Stimulated activated naive CD8-positive, alpha-beta T cell treated with anti-CD3 and anti-CD28 coated beads, Interleukin-15, Interleukin-2, amounts not matched to agents 100 ng/mL and 50 ng/mL, for 24 hours (primary cell): Measurements from ENCODE around the gene CCDC34.

Experiments
- H3K27ac Mint-ChIP-seq: one replicate; pipeline ENCODE4 v1.8.0; 2021; ENCODE audit warnings: mild to moderate bottlenecking, mixed read lengths
- H3K27me3 Mint-ChIP-seq: one replicate; pipeline ENCODE4 v1.8.0; 2021; ENCODE audit warnings: mixed read lengths
- H3K36me3 Mint-ChIP-seq: one replicate; pipeline ENCODE4 v1.8.0; 2021; ENCODE audit warnings: low read depth, mixed read lengths
- H3K4me1 Mint-ChIP-seq: one replicate; pipeline ENCODE4 v1.8.0; 2021; ENCODE audit warnings: low read depth, mixed read lengths
- H3K4me3 Mint-ChIP-seq: one replicate; pipeline ENCODE4 v1.8.0; 2021; ENCODE audit warnings: mild to moderate bottlenecking, mixed read lengths
- H3K9me3 Mint-ChIP-seq: one replicate; pipeline ENCODE4 v1.8.0; 2021; ENCODE audit warnings: mixed read lengths

The CCDC34 gene, protein sequence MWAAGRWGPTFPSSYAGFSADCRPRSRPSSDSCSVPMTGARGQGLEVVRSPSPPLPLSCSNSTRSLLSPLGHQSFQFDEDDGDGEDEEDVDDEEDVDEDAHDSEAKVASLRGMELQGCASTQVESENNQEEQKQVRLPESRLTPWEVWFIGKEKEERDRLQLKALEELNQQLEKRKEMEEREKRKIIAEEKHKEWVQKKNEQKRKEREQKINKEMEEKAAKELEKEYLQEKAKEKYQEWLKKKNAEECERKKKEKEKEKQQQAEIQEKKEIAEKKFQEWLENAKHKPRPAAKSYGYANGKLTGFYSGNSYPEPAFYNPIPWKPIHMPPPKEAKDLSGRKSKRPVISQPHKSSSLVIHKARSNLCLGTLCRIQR

DNA sequence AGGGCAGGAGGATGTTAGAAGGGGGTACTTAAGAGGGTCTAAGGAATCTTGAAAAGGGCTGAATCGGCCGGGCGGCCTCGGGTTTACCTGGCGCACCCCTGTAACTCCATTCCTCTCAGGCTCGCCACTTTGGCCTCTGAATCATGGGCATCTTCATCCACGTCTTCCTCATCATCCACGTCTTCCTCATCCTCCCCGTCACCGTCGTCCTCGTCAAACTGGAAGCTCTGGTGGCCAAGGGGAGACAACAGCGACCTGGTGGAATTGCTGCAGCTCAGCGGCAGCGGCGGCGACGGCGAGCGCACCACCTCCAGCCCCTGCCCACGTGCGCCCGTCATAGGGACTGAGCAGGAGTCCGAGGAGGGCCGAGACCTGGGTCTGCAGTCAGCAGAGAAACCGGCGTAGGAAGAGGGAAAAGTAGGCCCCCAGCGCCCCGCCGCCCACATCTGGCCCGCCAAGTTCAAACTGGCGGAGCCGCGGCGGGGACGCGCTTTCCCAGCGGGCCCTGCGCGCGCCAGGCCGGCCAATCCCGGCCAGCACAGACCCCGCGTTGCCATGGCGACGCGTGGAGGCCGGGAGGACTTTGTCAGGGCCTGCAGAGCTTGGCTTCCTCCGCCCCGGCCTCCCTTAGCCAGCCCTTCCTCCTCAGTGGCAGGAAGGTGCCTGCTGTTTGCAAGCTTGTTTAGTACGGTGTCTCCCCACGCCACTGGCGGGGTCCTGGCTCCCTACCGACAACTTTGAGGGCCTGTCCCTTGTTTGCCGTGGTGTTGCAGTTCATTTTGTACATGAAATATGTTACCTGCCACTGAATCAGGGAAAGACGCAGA lies at the start of gene CCDC34:
Gene CCDC34, minus strand, starts transcription at position 467 of the 827 bp plus-strand sequence. Its CDS starts 21 bp downstream, at position 446.
- peak within 1 kb of the TSS; percentile 96 for H3K4me3 Mint-ChIP-seq

DNA sequence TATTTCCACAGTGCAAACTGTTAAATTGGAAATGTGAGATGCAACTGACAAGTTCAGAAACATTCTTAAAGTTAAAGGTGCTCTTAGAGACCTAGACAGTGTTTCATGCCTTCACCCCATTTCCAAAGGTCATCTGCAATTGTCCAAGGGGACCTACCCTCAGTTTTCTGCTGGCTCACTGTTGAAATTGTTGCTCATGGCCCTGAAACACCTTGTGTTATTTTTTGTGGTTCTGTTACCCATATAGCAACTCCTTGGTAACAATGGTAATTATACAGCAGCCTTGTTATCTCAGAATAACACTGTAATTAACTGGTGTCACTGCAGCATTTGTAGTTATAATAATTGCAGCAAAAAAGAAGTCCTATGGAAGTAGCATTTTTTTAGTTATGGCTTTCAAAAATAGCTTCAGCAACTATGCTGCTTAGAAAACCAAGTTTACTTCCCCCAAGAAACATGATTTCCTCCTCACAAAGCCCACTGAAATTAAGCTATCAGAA lies 49.2 kb upstream of the CCDC34 start:
- no peaks in the 10 kb centered on the region for H3K36me3 Mint-ChIP-seq
- H3K27ac Mint-ChIP-seq = no peak overlapping the region

More for the DNA sequence above, at the start of gene CCDC34:
- peak within 1 kb of the TSS; percentile 96 for H3K27ac Mint-ChIP-seq
- H3K4me1 Mint-ChIP-seq = peaks cover 27% of the 10 kb centered on the region
- no peaks in the 10 kb centered on the region for H3K27me3 Mint-ChIP-seq
- no peaks in the 10 kb centered on the region for H3K36me3 Mint-ChIP-seq
- no peaks in the 10 kb centered on the region for H3K9me3 Mint-ChIP-seq

DNA sequence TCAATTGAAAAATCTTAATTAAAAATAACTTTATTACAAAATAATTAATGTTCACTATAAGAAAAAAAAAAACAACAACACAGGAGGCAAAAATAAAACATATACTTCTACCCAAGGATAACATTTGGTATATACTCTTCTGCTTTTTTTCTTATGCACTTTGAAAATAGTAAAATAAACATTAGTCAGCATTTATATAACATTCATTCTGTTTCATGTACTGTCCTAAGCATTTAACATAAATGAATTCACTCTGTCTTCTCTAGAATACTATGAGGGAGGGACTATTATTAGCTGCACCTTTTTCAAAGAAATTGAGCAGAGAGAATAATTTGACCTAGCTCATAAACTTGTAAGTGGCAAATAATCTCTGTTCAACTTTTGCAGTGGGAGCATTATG lies 48.3 kb upstream of the CCDC34 start:
- no peaks in the 10 kb centered on the region for H3K36me3 Mint-ChIP-seq
- peaks cover 5% of the 10 kb centered on the region for H3K27me3 Mint-ChIP-seq
- no peaks in the 10 kb centered on the region for H3K4me1 Mint-ChIP-seq
- H3K9me3 Mint-ChIP-seq = no peaks in the 10 kb centered on the region
- H3K4me3 Mint-ChIP-seq = no peak overlapping the region
- no peak overlapping the region for H3K27ac Mint-ChIP-seq

More for the DNA sequence above, 49.2 kb upstream of the CCDC34 start:
- Mint-ChIP-seq H3K4me1 (no peaks in the 10 kb centered on the region), H3K27me3 (peaks cover 5% of the 10 kb centered on the region), H3K9me3 (no peaks in the 10 kb centered on the region), H3K4me3 (no peak overlapping the region)

DNA sequence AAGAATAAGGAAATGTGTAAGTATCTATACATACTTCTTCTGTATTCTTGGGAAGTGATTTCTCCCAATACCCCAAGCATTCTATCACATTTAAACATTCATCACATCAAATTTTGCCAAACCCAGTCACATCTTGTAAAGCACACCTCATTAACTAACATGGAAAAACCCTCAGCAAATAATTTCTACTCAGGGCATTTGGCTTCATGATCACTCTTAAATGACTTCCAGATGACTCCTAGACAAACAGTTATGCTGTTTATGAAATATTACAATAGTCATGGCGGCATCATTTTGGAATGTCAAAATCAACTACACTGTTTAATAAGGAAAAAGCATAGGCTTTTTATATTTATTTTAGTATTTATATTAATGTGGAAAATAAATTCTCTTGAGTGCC lies 47.3 kb upstream of the CCDC34 start:
- no peaks in the 10 kb centered on the region for H3K36me3 Mint-ChIP-seq
- H3K27me3 Mint-ChIP-seq = peaks cover under 1% of the 10 kb centered on the region
- H3K4me3 Mint-ChIP-seq = no peak overlapping the region
- no peak overlapping the region for H3K27ac Mint-ChIP-seq
- H3K9me3 Mint-ChIP-seq = no peaks in the 10 kb centered on the region
- no peaks in the 10 kb centered on the region for H3K4me1 Mint-ChIP-seq

DNA sequence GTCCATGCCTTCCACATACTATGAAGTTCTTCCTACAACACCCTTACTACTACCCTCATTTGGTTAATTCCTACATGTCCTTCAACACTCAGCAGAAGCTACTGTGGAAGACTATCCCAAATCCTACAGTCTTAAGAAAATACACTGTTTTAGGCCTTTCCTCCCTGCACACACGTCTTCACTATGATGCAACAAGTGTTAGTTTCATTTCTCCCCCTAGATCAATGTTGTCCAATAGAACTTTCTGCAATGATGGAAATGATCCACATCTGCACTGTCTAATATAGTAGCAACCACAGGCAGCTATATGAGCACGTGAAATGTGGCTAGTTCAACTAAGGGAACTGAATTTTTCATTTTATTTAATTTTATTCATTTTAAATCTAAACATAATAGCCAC lies 46.7 kb upstream of the CCDC34 start:
- Mint-ChIP-seq H3K36me3 (no peaks in the 10 kb centered on the region), H3K27ac (no peak overlapping the region), H3K27me3 (no peaks in the 10 kb centered on the region), H3K4me1 (no peaks in the 10 kb centered on the region), H3K4me3 (no peak overlapping the region), H3K9me3 (no peaks in the 10 kb centered on the region)

DNA sequence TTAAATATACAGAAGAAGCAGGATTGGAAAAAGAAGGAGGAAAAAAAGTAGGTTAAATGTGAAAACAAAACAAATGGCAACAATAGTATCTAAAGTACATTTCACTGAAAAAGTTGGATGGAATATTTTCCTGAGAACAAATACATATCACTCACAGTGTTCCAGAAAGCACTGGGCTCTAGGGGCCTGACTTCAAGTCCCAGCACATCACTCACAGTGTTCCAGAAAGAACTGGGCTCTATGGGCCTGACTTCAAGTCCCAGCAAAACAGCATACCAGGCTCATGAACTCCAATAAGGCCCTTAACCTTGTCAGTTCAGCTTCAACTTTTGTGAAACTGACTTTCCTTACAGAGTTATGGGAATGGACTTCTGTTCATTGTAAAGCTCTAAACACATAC lies 46.0 kb upstream of the CCDC34 start:
- Mint-ChIP-seq H3K9me3 (no peaks in the 10 kb centered on the region), H3K27me3 (no peaks in the 10 kb centered on the region), H3K4me3 (no peak overlapping the region)

DNA sequence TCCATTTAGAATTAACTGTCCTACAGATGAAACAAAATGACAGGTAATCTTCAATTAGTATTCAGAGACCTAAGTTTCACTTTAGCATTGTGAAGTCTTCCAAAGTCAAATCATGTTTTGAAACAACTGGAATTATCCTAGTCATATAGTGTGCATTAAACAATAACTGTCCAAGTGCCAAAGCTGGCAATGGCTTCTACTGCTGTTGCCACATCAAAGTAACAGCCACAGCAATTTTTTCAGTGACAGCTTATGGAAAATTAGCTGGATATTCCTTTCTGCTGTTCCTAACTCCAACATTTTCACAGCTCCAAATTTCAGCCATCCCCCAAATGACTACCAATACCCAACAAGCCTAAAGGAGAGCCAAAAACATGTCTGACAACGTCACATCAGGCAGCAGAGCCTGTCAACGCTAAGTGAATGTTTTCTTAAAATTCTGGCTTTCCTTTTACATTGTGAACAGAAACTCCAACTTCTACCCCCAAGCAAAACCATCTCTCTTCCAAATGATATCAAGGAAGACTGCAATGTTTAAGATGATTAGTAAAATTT lies 45.3 kb upstream of the CCDC34 start:
- no peak overlapping the region for H3K27ac Mint-ChIP-seq
- H3K27me3 Mint-ChIP-seq = no peaks in the 10 kb centered on the region
- no peaks in the 10 kb centered on the region for H3K36me3 Mint-ChIP-seq
- H3K4me1 Mint-ChIP-seq = no peaks in the 10 kb centered on the region
- no peaks in the 10 kb centered on the region for H3K9me3 Mint-ChIP-seq
- H3K4me3 Mint-ChIP-seq = no peak overlapping the region

More for the DNA sequence above, 46.0 kb upstream of the CCDC34 start:
- no peak overlapping the region for H3K27ac Mint-ChIP-seq
- no peaks in the 10 kb centered on the region for H3K4me1 Mint-ChIP-seq
- no peaks in the 10 kb centered on the region for H3K36me3 Mint-ChIP-seq

DNA sequence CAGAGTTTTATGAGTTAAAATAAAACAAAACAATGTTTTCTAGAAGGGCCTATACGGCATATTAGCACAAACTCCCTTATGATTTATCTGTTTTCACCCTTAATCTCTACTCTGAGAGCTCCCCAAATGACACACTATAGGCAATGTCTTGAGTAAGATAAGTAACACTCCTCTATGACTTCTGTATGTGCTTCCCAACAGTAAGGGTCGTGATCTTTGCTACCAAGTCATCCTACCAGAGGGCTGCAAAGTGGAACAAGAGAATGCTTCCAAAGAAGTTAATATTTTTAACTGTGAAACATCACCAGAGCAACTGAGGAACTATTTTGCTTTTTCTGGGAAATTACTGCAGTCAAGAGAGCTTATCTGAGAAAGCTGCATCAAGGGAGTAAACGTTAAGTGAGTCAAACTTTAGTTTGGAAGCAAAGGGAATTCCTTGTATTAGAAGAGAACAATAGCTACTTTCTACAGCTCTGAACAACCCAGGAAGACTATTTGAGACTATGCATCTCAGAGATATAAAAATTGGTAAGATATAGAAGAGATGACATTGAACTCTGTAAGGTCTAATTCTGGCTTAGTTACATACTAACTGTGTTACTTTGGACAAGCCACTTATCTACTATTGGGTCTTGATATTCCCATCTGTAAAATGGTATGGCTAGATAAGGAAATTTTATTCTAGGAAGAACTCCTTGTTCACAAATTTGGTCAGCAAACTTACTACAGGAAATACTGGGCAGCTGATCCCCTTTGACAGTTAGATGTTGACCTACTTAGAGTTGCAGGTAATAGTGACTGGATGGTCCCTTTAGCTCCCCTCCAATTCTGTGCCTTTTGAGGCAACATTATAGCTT lies 43.7 kb upstream of the CCDC34 start:
- Mint-ChIP-seq H3K27ac (no peak overlapping the region), H3K4me3 (no peak overlapping the region), H3K27me3 (no peaks in the 10 kb centered on the region), H3K9me3 (no peaks in the 10 kb centered on the region), H3K4me1 (no peaks in the 10 kb centered on the region), H3K36me3 (no peaks in the 10 kb centered on the region)

DNA sequence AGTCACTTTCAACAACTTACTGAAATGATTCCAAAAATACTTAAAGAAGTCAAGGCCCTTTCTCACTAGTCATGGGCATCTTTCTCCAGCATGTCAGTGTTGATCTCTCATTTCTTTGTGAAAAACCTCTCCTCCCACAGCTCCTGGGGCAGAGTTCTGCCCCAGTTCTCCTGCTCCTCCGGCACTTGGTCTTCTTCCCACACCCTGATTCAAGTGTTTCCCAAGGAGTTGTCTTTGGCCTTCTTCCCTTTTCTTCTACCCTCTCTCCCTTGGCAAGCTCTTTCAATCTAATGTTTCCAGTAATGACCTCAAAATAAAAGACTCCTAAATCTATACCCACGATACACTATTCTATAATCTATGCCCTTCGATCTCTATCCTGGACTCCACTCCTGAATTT lies 42.1 kb upstream of the CCDC34 start:
- H3K36me3 Mint-ChIP-seq = no peaks in the 10 kb centered on the region
- no peak overlapping the region for H3K4me3 Mint-ChIP-seq
- H3K27me3 Mint-ChIP-seq = no peaks in the 10 kb centered on the region
- no peaks in the 10 kb centered on the region for H3K9me3 Mint-ChIP-seq
- no peaks in the 10 kb centered on the region for H3K4me1 Mint-ChIP-seq
- H3K27ac Mint-ChIP-seq = no peak overlapping the region

DNA sequence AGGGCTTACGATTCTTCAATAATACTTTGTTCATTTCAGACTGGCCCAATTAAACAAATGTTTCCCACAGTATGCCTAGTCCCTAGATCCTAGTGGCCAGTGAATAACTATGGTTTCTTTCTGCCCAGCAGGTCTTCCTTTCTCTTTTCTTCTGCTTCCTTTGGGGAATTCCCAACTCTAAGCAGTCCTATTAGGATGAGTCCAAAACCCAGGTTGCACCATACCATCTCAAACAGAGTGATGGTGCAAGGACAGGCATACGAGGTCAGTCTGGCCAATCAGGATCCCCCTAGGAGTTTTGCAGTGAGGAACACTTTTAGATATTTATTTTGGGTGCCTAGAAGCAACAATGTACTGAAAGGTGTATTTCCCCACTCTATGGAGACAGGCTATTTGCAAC lies 41.4 kb upstream of the CCDC34 start:
- no peak overlapping the region for H3K4me3 Mint-ChIP-seq
- no peak overlapping the region for H3K27ac Mint-ChIP-seq
- H3K36me3 Mint-ChIP-seq = no peaks in the 10 kb centered on the region
- H3K9me3 Mint-ChIP-seq = no peaks in the 10 kb centered on the region
- H3K4me1 Mint-ChIP-seq = no peaks in the 10 kb centered on the region
- no peaks in the 10 kb centered on the region for H3K27me3 Mint-ChIP-seq

DNA sequence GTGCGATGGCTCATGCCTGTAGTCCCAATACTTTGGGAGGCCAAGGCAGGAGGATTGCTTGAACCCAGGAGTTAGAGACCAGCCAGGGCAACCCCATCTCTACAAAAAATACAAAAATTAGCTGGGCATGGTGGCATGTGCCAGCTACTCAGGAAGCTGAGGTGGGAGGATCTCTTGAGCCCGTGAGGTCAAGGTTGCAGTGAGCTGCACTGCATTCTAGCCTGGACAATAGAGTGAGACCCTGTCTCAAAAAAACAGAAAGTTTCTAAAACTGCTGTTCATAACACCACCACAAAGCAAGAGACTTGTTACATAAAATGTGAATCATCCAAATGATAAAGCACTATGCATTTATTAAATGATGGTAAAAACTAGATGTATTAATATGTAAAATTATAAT lies 40.2 kb upstream of the CCDC34 start:
- H3K9me3 Mint-ChIP-seq = no peaks in the 10 kb centered on the region
- no peaks in the 10 kb centered on the region for H3K36me3 Mint-ChIP-seq
- H3K4me1 Mint-ChIP-seq = no peaks in the 10 kb centered on the region
- no peak overlapping the region for H3K27ac Mint-ChIP-seq
- no peaks in the 10 kb centered on the region for H3K27me3 Mint-ChIP-seq
- H3K4me3 Mint-ChIP-seq = no peak overlapping the region

DNA sequence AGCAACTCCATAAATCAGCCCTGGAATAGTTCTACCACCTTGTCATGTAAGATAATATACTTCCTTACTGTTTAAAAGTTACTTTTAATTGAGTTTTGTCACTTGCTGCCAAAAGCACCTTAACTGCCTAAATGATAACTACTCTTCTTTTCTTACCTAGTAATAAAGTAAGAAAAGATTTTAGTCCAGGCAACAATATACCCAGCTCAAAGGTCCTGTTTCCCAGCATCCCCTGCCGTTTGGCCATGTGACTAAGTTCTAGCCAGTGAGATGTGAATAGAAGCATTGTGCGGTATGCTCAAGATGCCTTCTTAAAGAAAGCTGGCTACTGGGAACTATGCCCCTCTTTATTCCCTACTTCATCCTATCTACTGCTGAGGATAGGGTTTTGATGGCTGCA lies 39.4 kb upstream of the CCDC34 start:
- Mint-ChIP-seq H3K27ac (no peak overlapping the region), H3K27me3 (no peaks in the 10 kb centered on the region), H3K36me3 (no peaks in the 10 kb centered on the region), H3K4me3 (no peak overlapping the region), H3K4me1 (no peaks in the 10 kb centered on the region), H3K9me3 (no peaks in the 10 kb centered on the region)

DNA sequence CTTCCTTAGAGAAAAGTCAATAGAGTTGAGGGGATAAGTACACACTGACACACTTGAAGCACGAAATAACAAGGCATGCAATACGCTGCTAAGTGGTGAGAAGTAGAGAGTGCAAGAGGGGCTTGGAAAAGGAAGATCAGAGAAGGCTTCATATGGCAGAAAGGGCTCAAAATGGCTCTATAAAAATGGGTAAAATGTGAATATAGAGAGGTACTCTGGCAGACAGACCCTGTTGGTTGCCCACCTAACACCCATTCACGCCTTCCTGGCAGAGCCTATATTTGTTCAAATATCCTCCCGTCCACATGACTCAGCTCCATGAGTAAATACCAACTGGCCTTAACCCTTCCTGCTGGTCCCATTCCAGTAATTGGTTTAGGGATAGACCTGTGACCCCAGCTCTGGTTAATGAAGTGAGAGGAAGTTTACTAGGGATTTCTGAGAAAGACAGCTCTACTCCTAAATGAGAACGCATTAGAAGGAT lies 38.9 kb upstream of the CCDC34 start:
- no peak overlapping the region for H3K4me3 Mint-ChIP-seq
- H3K4me1 Mint-ChIP-seq = no peaks in the 10 kb centered on the region
- no peaks in the 10 kb centered on the region for H3K9me3 Mint-ChIP-seq
- H3K36me3 Mint-ChIP-seq = no peaks in the 10 kb centered on the region
- no peaks in the 10 kb centered on the region for H3K27me3 Mint-ChIP-seq
- no peak overlapping the region for H3K27ac Mint-ChIP-seq

DNA sequence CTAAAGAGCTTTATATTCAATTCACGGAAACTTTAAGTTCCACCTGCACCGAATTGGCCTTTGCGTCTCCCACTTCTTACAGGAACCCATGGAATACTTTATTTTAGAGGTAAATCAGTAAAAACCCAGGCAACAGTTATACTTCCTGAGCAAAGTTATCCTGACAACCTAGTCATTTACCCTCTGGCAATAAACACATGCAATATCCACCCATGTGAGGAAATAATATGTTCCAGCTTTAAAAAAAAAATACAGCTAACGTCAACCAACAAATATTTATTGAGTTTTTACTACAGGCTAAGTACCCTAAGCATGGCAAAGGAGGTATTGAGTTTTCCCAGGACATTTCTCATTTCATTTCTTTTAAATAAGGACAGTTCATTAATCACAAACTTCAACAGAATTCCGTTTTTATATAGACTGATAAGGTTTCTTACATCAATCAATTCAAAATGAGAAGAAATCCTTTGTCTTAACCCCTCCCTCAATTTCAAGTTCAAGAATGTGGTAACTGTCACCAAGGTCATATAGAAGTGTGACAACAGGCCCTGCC lies 38.3 kb upstream of the CCDC34 start:
- Mint-ChIP-seq H3K4me1 (no peaks in the 10 kb centered on the region), H3K4me3 (no peak overlapping the region), H3K36me3 (no peaks in the 10 kb centered on the region), H3K27ac (no peak overlapping the region), H3K27me3 (no peaks in the 10 kb centered on the region), H3K9me3 (no peaks in the 10 kb centered on the region)
